Kidney (tissue), 14 donors: ENCODE results near the gene CLASP2. TPM values are rescaled to one million over a fixed set of nuclear protein-coding genes. Genes with fewer than 3 reads are reported as not detected.

Experiments
- DNase-seq, 5 donors: peaks; one replicate each; pipeline ENCODE4 v3.0.0-alpha.2; 2013 to 2020
- FAIRE-seq: peaks from 2 replicates; lab custom pipeline; 2012; peaks lifted over from hg19 to GRCh38; lab: Jason Lieb, UNC
- H3K27ac ChIP-seq, 2 donors: one replicate each; pipeline ENCODE4 v1.7.0; 2013; ENCODE audit warnings: low read depth in 2 of 2, low read length in 2 of 2, inconsistent platforms in 1 of 2
- H3K27me3 ChIP-seq: one replicate; pipeline ENCODE4 v1.7.1; 2013; ENCODE audit warnings: low read length, inconsistent platforms; ENCODE audit not compliant: control insufficient read depth, insufficient read depth
- H3K36me3 ChIP-seq, 3 donors: one replicate each; pipeline versions ENCODE4 v1.7.0 to v1.7.1; 2013; ENCODE audit warnings: low read length in 3 of 3, control low read depth in 1 of 3, inconsistent platforms in 1 of 3; ENCODE audit not compliant: insufficient read depth in 3 of 3, control insufficient read depth in 2 of 3
- H3K4me1 ChIP-seq, 3 donors: one replicate each; pipeline versions ENCODE4 v1.7.0 to v1.7.1; 2013; ENCODE audit warnings: low read length in 3 of 3, inconsistent platforms in 1 of 3, low read depth in 1 of 3; ENCODE audit not compliant: control insufficient read depth in 2 of 3, insufficient read depth in 2 of 3
- H3K4me3 ChIP-seq, 3 donors: one replicate each; pipeline versions ENCODE4 v1.7.0 to v1.8.1; 2013; ENCODE audit warnings: low read length in 3 of 3, control low read depth in 1 of 3, inconsistent platforms in 1 of 3
- H3K9ac ChIP-seq, 3 donors: one replicate each; pipeline versions ENCODE4 v1.7.0 to v1.7.1; 2013; ENCODE audit warnings: low read length in 3 of 3, control low read depth in 1 of 3, inconsistent platforms in 1 of 3
- H3K9me3 ChIP-seq, 3 donors: one replicate each; pipeline versions ENCODE4 v1.7.0 to v1.7.1; 2013; ENCODE audit warnings: low read length in 3 of 3, control low read depth in 1 of 3, inconsistent platforms in 1 of 3; ENCODE audit not compliant: control insufficient read depth in 2 of 3, insufficient read depth in 1 of 3
- CTCF ChIP-seq: IDR thresholded peaks from 3 replicates; pipeline ENCODE4 v1.5.1; 2012; ENCODE audit warnings: mild to moderate bottlenecking, moderate library complexity, borderline replicate concordance; ENCODE audit not compliant: insufficient read depth; ENCODE audit errors: extremely low read depth
- intact Hi-C: fragments of 100-400 bp; cut with DNase I; formaldehyde crosslinking; loops from one replicate; pipeline ENCODE4 v1.11.1; 2022
- polyA plus RNA-seq: library from polyadenylated mRNA; stranded (reverse); fragments of 350-450 nt; fragmentation: Illumina TruSeq; extraction: RNeasy Lipid Tissue Mini Kit (QIAGEN cat#74804); gene quantifications from one replicate; pipeline ENCODE4 v1.2.3, GENCODE V29; 2014; ENCODE audit warnings: low read depth, low replicate concordance; ENCODE audit not compliant: insufficient read depth
- total RNA-seq: library from RNA; stranded (reverse); fragmentation: NEBNext Ultra II Directional; extraction: Animal tissue kit (Norgen Biotek cat#: 25700); gene quantifications from one replicate; pipeline ENCODE4 v1.2.1, GENCODE V29; 2021
- donor health status: control.
- donor health status: control.
- donor health status: control.
- donor health status: control.
- donor health status: control.
- donor health status: DM: yes; HTN: yes; CAD: no.
- donor health status: Normal renal cell carcinoma (clear cell type).

CLASP2 gene
- total and polyA plus RNA-seq, 2 donors from 2014 or later, result 8.8 to 58.5 TPM

GRCh38 chr3:33636125-33636850 lies 81.8 kb downstream of the CLASP2 start:
- no peak overlapping the region for H3K27ac ChIP-seq
- DNase-seq (peak in 2 of 5 donors; percentile 65 to 76), FAIRE-seq (peak; percentile 89)
- intact Hi-C loops, result loop anchor here (10.0 kb wide), 1 partner anchor 149 kb away; no protein-coding TSS in a partner anchor
- peak; percentile 45 for TF ChIP-seq CTCF
- H3K4me1 ChIP-seq, result no peaks in the 10 kb centered on the region
- H3K9me3 ChIP-seq, result no peaks in the 10 kb centered on the region
- no peak overlapping the region for H3K4me3 ChIP-seq
- peaks cover 0 to 3% (median 0%) of the 10 kb centered on the region in 3 donors for H3K36me3 ChIP-seq
- no peak overlapping the region for H3K9ac ChIP-seq
- H3K27me3 ChIP-seq, result no peaks in the 10 kb centered on the region

- no peaks in the 10 kb centered on the region for H3K9me3 ChIP-seq
- intact Hi-C loops, result loop anchor here (10.0 kb wide), 1 partner anchor 151 kb away; no protein-coding TSS in a partner anchor
- no peaks in the 10 kb centered on the region for H3K27me3 ChIP-seq
- DNase-seq (no peak), FAIRE-seq (no peak)
- H3K4me1 ChIP-seq, result no peaks in the 10 kb centered on the region
- no peak overlapping the region for H3K4me3 ChIP-seq
- no peak overlapping the region for H3K27ac ChIP-seq
- TF ChIP-seq CTCF, result no peak
- no peak overlapping the region for H3K9ac ChIP-seq
- H3K36me3 ChIP-seq, result peaks cover 0 to 3% (median 0%) of the 10 kb centered on the region in 3 donors
Observed at GRCh38 chr3:33634262-33634661, 83.8 kb downstream of the CLASP2 start.

GRCh38 chr3:33629219-33629618 lies 88.8 kb downstream of the CLASP2 start:
- peak in 2 of 5 donors; percentile 6 to 8 for DNase-seq
- no peaks in the 10 kb centered on the region for H3K9me3 ChIP-seq
- H3K27me3 ChIP-seq, result no peaks in the 10 kb centered on the region

More at GRCh38 chr3:33629219-33629618, 88.8 kb downstream of the CLASP2 start:
- H3K9ac ChIP-seq, result no peak overlapping the region
- H3K27ac ChIP-seq, result no peak overlapping the region
- no peak overlapping the region for H3K4me3 ChIP-seq
- intact Hi-C loops, result no loop called here
- no peaks in the 10 kb centered on the region for H3K4me1 ChIP-seq
- TF ChIP-seq CTCF, result no peak
- H3K36me3 ChIP-seq, result peaks cover 0 to 3% (median 0%) of the 10 kb centered on the region in 3 donors
- FAIRE-seq, result no peak
